Nephron progenitor cell (in vitro differentiated cells): ENCODE measurements around the gene SPOP.
"Not testable (repeated sequence)": the region's sequence is repeated elsewhere in the genome, so short reads cannot be mapped to it uniquely, and the experiment has no call there.

ENCODE experiments used
- DNase-seq: peaks from one replicate; pipeline ENCODE4 v3.0.0; 2021
- H3K27ac Mint-ChIP-seq: 2 replicates; pipeline ENCODE4 v1.8.0; 2021; ENCODE audit warnings: mild to moderate bottlenecking, moderate library complexity, mixed read lengths
- H3K27me3 Mint-ChIP-seq: 2 replicates; pipeline ENCODE4 v1.8.0; 2021; ENCODE audit warnings: mild to moderate bottlenecking, low read depth, mixed read lengths; ENCODE audit not compliant: poor library complexity
- H3K36me3 Mint-ChIP-seq: 2 replicates; pipeline ENCODE4 v1.8.0; 2021; ENCODE audit warnings: low read depth, mixed read lengths
- H3K4me1 Mint-ChIP-seq: 2 replicates; pipeline ENCODE4 v1.8.0; 2021; ENCODE audit warnings: mixed read lengths
- H3K4me3 Mint-ChIP-seq: 2 replicates; pipeline ENCODE4 v1.8.0; 2021; ENCODE audit warnings: mild to moderate bottlenecking, moderate library complexity, mixed read lengths
- H3K9me3 Mint-ChIP-seq: 2 replicates; pipeline ENCODE4 v1.8.0; 2021; ENCODE audit warnings: mild to moderate bottlenecking, moderate library complexity, mixed read lengths
- TF ChIP-seq, protein P1 (sequence below): fragments of 200-600 bp; sonication (generic); IDR thresholded peaks from 2 replicates; pipeline ENCODE4 v1.5.0; 2021; ENCODE audit warnings: antibody characterized with exemption

Gene SPOP

DNA sequence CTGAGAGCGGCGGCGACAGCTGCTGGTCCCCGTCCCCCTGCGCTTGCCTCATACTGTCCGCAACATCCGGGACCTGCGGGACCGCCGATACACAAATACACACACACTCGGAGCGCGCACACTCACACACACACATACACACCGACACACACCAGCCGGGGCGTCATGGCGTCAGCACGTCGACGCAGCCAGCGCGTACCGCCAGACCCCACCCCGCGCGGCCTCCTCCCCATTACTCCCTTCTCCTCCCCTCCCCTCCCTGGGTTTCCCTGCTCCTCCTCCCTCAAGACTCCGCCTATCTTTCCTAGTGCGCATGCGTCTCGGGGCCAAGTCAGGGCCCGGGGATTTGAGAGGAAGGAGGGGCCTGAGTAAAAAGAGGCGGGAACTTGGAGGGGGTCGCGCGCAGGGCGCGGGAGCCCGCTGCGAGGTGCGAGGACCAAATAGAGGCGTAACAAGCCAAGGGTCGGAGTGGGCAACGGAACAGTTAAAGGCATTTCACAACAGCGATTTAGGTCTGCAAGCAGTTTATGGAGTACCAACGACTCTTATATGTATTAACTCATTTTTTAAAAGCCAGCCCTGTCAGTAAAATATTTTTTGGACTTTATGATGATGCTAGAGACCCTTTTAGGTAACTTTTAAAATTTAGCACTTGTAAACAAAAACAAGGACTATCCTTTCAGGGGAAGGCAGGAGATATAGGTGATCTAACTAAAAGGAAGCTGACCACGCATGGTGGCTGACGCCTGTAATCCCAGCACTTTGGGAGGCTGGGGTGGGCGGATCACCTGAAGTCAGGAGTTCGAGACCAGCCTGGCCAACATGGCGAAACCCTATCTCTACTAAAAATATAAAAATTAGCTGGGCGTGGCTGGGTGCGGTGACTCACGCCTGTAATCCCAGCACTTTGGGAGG, at the start of gene SPOP:
SPOP (minus strand) TSS at position 165 of the 915 bp plus-strand sequence. CDS start 55,287 bp downstream, outside the sequence.
- Mint-ChIP-seq H3K27me3 (peaks cover 20% of the 10 kb centered on the region), H3K36me3 (peaks cover 22% of the 10 kb centered on the region), H3K4me1 (peaks cover 35% of the 10 kb centered on the region), H3K9me3 (peaks cover 9% of the 10 kb centered on the region), H3K4me3 (peak within 1 kb of the TSS; percentile 94), H3K27ac (peak within 1 kb of the TSS; percentile 98)
- peak; percentile 98 for DNase-seq
- TF ChIP-seq, protein P1, sequence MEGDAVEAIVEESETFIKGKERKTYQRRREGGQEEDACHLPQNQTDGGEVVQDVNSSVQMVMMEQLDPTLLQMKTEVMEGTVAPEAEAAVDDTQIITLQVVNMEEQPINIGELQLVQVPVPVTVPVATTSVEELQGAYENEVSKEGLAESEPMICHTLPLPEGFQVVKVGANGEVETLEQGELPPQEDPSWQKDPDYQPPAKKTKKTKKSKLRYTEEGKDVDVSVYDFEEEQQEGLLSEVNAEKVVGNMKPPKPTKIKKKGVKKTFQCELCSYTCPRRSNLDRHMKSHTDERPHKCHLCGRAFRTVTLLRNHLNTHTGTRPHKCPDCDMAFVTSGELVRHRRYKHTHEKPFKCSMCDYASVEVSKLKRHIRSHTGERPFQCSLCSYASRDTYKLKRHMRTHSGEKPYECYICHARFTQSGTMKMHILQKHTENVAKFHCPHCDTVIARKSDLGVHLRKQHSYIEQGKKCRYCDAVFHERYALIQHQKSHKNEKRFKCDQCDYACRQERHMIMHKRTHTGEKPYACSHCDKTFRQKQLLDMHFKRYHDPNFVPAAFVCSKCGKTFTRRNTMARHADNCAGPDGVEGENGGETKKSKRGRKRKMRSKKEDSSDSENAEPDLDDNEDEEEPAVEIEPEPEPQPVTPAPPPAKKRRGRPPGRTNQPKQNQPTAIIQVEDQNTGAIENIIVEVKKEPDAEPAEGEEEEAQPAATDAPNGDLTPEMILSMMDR, result no peak

DNA sequence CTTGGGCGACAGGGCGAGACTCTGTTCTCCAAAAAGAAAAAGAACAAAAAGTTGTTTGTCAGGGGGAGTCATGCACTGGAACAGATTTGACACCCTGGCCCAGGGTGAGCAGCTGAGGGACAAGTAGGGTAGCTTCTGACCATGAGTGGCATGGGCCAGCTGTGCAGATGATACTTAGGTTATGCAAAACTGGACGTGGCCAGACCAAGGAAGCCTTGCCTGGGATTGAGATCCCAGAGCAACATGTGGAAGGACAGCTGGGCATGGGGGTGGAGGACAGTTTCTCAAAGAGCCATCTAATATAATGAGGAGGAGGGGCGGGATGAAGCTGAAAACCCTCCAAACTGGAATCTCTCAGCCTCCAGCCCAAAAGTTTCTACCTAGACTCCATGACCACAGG, 49.5 kb upstream of the SPOP start:
- H3K9me3 Mint-ChIP-seq, result peaks cover 10% of the 10 kb centered on the region

GRCh38 chr17:49725452-49726130, 47.7 kb upstream of the SPOP start:
- H3K9me3 Mint-ChIP-seq, result peaks cover 10% of the 10 kb centered on the region
- H3K27ac Mint-ChIP-seq, result no peak overlapping the region
- H3K4me3 Mint-ChIP-seq, result no peak overlapping the region
- H3K36me3 Mint-ChIP-seq, result peaks cover 31% of the 10 kb centered on the region
- DNase-seq, result no peak
- TF ChIP-seq, protein P1, result no peak
- H3K27me3 Mint-ChIP-seq, result no peaks in the 10 kb centered on the region
- peaks cover 23% of the 10 kb centered on the region for H3K4me1 Mint-ChIP-seq

More for the DNA sequence above, 49.5 kb upstream of the SPOP start:
- TF ChIP-seq, protein P1, result no peak
- peaks cover 23% of the 10 kb centered on the region for H3K4me1 Mint-ChIP-seq
- H3K4me3 Mint-ChIP-seq, result no peak overlapping the region
- no peak overlapping the region for H3K27ac Mint-ChIP-seq
- DNase-seq, result no peak
- peaks cover 30% of the 10 kb centered on the region for H3K36me3 Mint-ChIP-seq
- H3K27me3 Mint-ChIP-seq, result no peaks in the 10 kb centered on the region

- H3K27ac Mint-ChIP-seq, result peak overlapping the region; percentile 64
- peaks cover 10% of the 10 kb centered on the region for H3K9me3 Mint-ChIP-seq
- not testable (repeated sequence) for H3K4me3 Mint-ChIP-seq, H3K27me3 Mint-ChIP-seq, DNase-seq
- peaks cover 36% of the 10 kb centered on the region for H3K36me3 Mint-ChIP-seq
- H3K4me1 Mint-ChIP-seq, result peaks cover 23% of the 10 kb centered on the region
Observed at GRCh38 chr17:49724552-49724951, 46.7 kb upstream of the SPOP start.

DNA sequence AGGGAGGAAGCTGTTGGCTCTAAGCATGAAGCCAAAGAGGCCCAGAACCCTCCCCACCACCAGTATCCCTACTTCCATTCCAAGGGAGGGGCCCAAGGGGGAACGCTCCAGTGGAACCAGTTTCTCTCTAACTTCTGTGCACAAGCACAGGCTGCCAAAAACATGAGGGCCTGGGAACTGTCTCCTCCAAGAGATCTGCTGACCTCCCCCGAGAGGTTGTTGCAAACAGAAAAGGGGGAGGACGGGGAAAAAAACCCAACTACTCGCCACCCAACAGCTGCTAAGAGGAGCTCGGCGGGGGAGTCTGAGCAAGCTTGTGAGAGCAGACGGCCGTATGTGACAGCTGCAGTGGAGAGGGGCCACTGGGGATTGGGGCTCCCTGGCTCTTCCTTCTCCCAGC, 45.5 kb upstream of the SPOP start:
- Mint-ChIP-seq H3K4me3 (no peak overlapping the region), H3K9me3 (peaks cover 10% of the 10 kb centered on the region), H3K27me3 (peaks cover 2% of the 10 kb centered on the region), H3K4me1 (peaks cover 23% of the 10 kb centered on the region), H3K27ac (peak overlapping the region; percentile 32), H3K36me3 (peaks cover 42% of the 10 kb centered on the region)
- TF ChIP-seq, protein P1, result no peak
- DNase-seq, result no peak

DNA sequence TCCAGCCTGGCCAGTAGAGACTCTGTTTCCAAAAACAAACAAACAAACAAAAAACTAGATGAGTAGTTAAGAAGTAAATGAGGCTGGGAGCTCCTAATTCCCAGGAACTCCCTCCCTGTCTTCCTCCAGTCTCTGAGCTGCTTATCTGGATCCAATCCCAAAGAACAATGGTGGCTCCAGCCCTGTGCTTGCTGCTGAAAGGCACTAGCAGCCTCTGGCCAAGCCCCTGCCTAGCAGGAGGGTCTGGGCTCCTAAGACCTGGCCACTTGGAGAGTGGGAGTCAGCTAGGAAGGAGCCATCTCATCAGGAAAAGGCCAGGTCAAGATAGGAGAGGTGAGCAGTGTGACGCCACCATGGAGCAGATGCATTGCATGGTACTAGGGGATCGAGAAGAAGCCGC, 44.2 kb upstream of the SPOP start:
- Mint-ChIP-seq H3K4me1 (peaks cover 23% of the 10 kb centered on the region), H3K27me3 (peaks cover 2% of the 10 kb centered on the region), H3K27ac (no peak overlapping the region), H3K4me3 (no peak overlapping the region), H3K9me3 (peaks cover 10% of the 10 kb centered on the region), H3K36me3 (peaks cover 53% of the 10 kb centered on the region)
- TF ChIP-seq, protein P1, result no peak
- DNase-seq, result no peak
